Measurements from ENCODE around the gene GALNT9.

The GALNT9 gene

GRCh38 chr12:132263061-132263360 is 66.4 kb downstream of the GALNT9 start:
- Histone ChIP-seq H3K27ac (ENCODE audit: low read length) (no peak overlapping the region), H3K79me2 (ENCODE audit: insufficient read depth, low read length) (no peaks in the 10 kb centered on the region), H3K9ac (ENCODE audit: low read depth, low read length) (no peak overlapping the region), H3K27me3 (ENCODE audit: insufficient read depth, low read length, poor library complexity) (no peaks in the 10 kb centered on the region), H2AFZ (ENCODE audit: low read depth, low read length) (no peak overlapping the region), H3K36me3 (ENCODE audit: insufficient read depth, low read length) (no peaks in the 10 kb centered on the region), H3K4me2 (ENCODE audit: insufficient read depth, low read length) (no peak overlapping the region), H4K20me1 (ENCODE audit: insufficient read depth, low read length) (no peaks in the 10 kb centered on the region; the same call in 1 of the 2 replicates), H3K9me3 (ENCODE audit: insufficient read depth, low read length, severe bottlenecking) (no peaks in the 10 kb centered on the region), H3K4me3 (ENCODE audit: low read depth in 1 of 2, low read length in 2 of 2) (no peak overlapping the region), H3K4me1 (ENCODE audit: insufficient read depth, low read length) (peaks cover 4% of the 10 kb centered on the region; the same call in 1 of the 2 replicates)
- ATAC-seq (ENCODE audit: insufficient read depth, low read depth), result no peak
- DNase-seq, result no peak
- TF ChIP-seq CTCF (IDR thresholded peaks at IDR 0.05; ENCODE audit: borderline replicate concordance, extremely low read depth, low read length, poor library complexity, severe bottlenecking) (no peak), EZH2 (IDR thresholded peaks at IDR 0.05; ENCODE audit: borderline replicate concordance, low read depth, low read length, severe bottlenecking) (no peak)

GRCh38 chr12:132262256-132263060 is 66.9 kb downstream of the GALNT9 start:
- no peak for ATAC-seq (ENCODE audit: insufficient read depth, low read depth)
- no peaks in the 10 kb centered on the region for H3K36me3 ChIP-seq (ENCODE audit: insufficient read depth, low read length)
- H3K27ac ChIP-seq (ENCODE audit: low read length), result no peak overlapping the region
- H3K27me3 ChIP-seq (ENCODE audit: insufficient read depth, low read length, poor library complexity), result no peaks in the 10 kb centered on the region
- no peak overlapping the region for H2AFZ ChIP-seq (ENCODE audit: low read depth, low read length)
- no peak overlapping the region for H3K4me3 ChIP-seq (ENCODE audit: low read depth in 1 of 2, low read length in 2 of 2)
- H3K9ac ChIP-seq (ENCODE audit: low read depth, low read length), result no peak overlapping the region
- H3K9me3 ChIP-seq (ENCODE audit: insufficient read depth, low read length, severe bottlenecking), result no peaks in the 10 kb centered on the region
- no peaks in the 10 kb centered on the region; the same call in 1 of the 2 replicates for H4K20me1 ChIP-seq (ENCODE audit: insufficient read depth, low read length)
- TF ChIP-seq CTCF (IDR thresholded peaks at IDR 0.05; ENCODE audit: borderline replicate concordance, extremely low read depth, low read length, poor library complexity, severe bottlenecking), result no peak
- no peak overlapping the region for H3K4me2 ChIP-seq (ENCODE audit: insufficient read depth, low read length)
- H3K4me1 ChIP-seq (ENCODE audit: insufficient read depth, low read length), result peaks cover 4% of the 10 kb centered on the region; the same call in 1 of the 2 replicates
- H3K79me2 ChIP-seq (ENCODE audit: insufficient read depth, low read length), result no peaks in the 10 kb centered on the region
- DNase-seq, result no peak

- TF ChIP-seq EZH2 (IDR thresholded peaks at IDR 0.05; ENCODE audit: borderline replicate concordance, low read depth, low read length, severe bottlenecking) (no peak), CTCF (IDR thresholded peaks at IDR 0.05; ENCODE audit: borderline replicate concordance, extremely low read depth, low read length, poor library complexity, severe bottlenecking) (no peak)
- H2AFZ ChIP-seq (ENCODE audit: low read depth, low read length), result no peak overlapping the region
These were observed 67.9 kb downstream of the GALNT9 start for GRCh38 chr12:132261328-132262138.

More at GRCh38 chr12:132261328-132262138, 67.9 kb downstream of the GALNT9 start:
- Histone ChIP-seq H3K27ac (ENCODE audit: low read length) (no peak overlapping the region), H4K20me1 (ENCODE audit: insufficient read depth, low read length) (no peaks in the 10 kb centered on the region; the same call in 1 of the 2 replicates), H3K27me3 (ENCODE audit: insufficient read depth, low read length, poor library complexity) (no peaks in the 10 kb centered on the region), H3K36me3 (ENCODE audit: insufficient read depth, low read length) (no peaks in the 10 kb centered on the region), H3K9me3 (ENCODE audit: insufficient read depth, low read length, severe bottlenecking) (no peaks in the 10 kb centered on the region), H3K4me1 (ENCODE audit: insufficient read depth, low read length) (peaks cover 4% of the 10 kb centered on the region; the same call in 1 of the 2 replicates), H3K9ac (ENCODE audit: low read depth, low read length) (no peak overlapping the region), H3K79me2 (ENCODE audit: insufficient read depth, low read length) (no peaks in the 10 kb centered on the region), H3K4me3 (ENCODE audit: low read depth in 1 of 2, low read length in 2 of 2) (no peak overlapping the region), H3K4me2 (ENCODE audit: insufficient read depth, low read length) (no peak overlapping the region)
- no peak for DNase-seq
- no peak for ATAC-seq (ENCODE audit: insufficient read depth, low read depth)

All from DND-41 (cell line).